Naive thymus-derived CD4-positive, alpha-beta T cell (primary cell): ENCODE data around the gene COL9A1. TPM values are rescaled to one million over a fixed set of nuclear protein-coding genes. Genes with fewer than 3 reads are reported as not detected.

Experiments
- ATAC-seq: fragments of 150-1000 bp; cut with Tn5 transposase; 2 replicates; pipeline ENCODE4 v1.10.0; 2021; ENCODE audit warnings: mild to moderate bottlenecking, moderate library complexity
- CTCF ChIA-PET: fragments of 350-600 bp; sonication (Branson Sonifier 250); formaldehyde crosslinking; loops from one replicate; lab custom pipeline; 2021; ENCODE audit warnings: antibody characterized with exemption; lab: Charles Lee
- POLR2A ChIA-PET: fragments of 350-600 bp; sonication (Branson Sonifier 250); formaldehyde crosslinking; loops from one replicate; lab custom pipeline; 2021; ENCODE audit warnings: antibody characterized with exemption, inconsistent platforms; lab: Charles Lee
- DNase-seq, 9 donors: peaks; one replicate each; pipeline versions ENCODE4 v3.0.0 to v3.0.0-alpha.2; 2020 to 2022; ENCODE audit warnings: mixed read lengths in 1 of 9
- H3K27ac ChIP-seq: one replicate; pipeline ENCODE4 v1.7.0; 2013; ENCODE audit warnings: mild to moderate bottlenecking, low read depth, low read length, moderate library complexity
- H3K27me3 ChIP-seq, 2 donors: one replicate each; pipeline ENCODE4 v1.7.0; 2013; ENCODE audit warnings: low read length in 2 of 2, mild to moderate bottlenecking in 2 of 2, moderate library complexity in 2 of 2; ENCODE audit not compliant: control insufficient read depth in 2 of 2, insufficient read depth in 2 of 2
- H3K36me3 ChIP-seq, 3 experiments: 1 replicate in 2 of 3; 2 replicates in 1 of 3; pipeline ENCODE4 v1.7.0; 2013; ENCODE audit warnings: low read length in 3 of 3, mild to moderate bottlenecking in 3 of 3, moderate library complexity in 1 of 3; ENCODE audit not compliant: insufficient read depth in 3 of 3, control insufficient read depth in 2 of 3
- H3K4me1 ChIP-seq, 2 donors: one replicate each; pipeline ENCODE4 v1.7.0; 2013; ENCODE audit warnings: low read length in 2 of 2, mild to moderate bottlenecking in 2 of 2, moderate library complexity in 1 of 2; ENCODE audit not compliant: control insufficient read depth in 2 of 2, insufficient read depth in 2 of 2
- H3K4me3 ChIP-seq: 2 replicates; pipeline ENCODE4 v1.7.0; 2013; ENCODE audit warnings: mild to moderate bottlenecking, low read length
- H3K9me3 ChIP-seq, 3 experiments: 1 replicate in 2 of 3; 2 replicates in 1 of 3; pipeline ENCODE4 v1.7.0; 2013; ENCODE audit warnings: low read length in 3 of 3; ENCODE audit not compliant: control insufficient read depth in 2 of 3
- H3K27ac Mint-ChIP-seq, 9 donors: one replicate each; pipeline ENCODE4 v1.8.0; 2020 to 2022; ENCODE audit warnings: mixed read lengths in 9 of 9, mild to moderate bottlenecking in 8 of 9, moderate library complexity in 5 of 9, inconsistent platforms in 2 of 9
- H3K27me3 Mint-ChIP-seq, 5 donors: one replicate each; pipeline ENCODE4 v1.8.0; 2021 to 2022; ENCODE audit warnings: mixed read lengths in 5 of 5, mild to moderate bottlenecking in 1 of 5
- H3K36me3 Mint-ChIP-seq, 5 donors: one replicate each; pipeline ENCODE4 v1.8.0; 2020 to 2022; ENCODE audit warnings: mixed read lengths in 5 of 5, mild to moderate bottlenecking in 3 of 5, inconsistent platforms in 1 of 5
- H3K4me1 Mint-ChIP-seq, 7 donors: one replicate each; pipeline ENCODE4 v1.8.0; 2020 to 2022; ENCODE audit warnings: mixed read lengths in 7 of 7, mild to moderate bottlenecking in 3 of 7, inconsistent platforms in 1 of 7
- H3K4me3 Mint-ChIP-seq, 10 donors: one replicate each; pipeline ENCODE4 v1.8.0; 2020 to 2022; ENCODE audit warnings: mild to moderate bottlenecking in 10 of 10, mixed read lengths in 10 of 10, moderate library complexity in 6 of 10, inconsistent platforms in 2 of 10
- H3K9me3 Mint-ChIP-seq, 11 donors: one replicate each; pipeline ENCODE4 v1.8.0; 2020 to 2022; ENCODE audit warnings: mixed read lengths in 11 of 11, mild to moderate bottlenecking in 4 of 11, inconsistent platforms in 1 of 11, moderate library complexity in 1 of 11
- intact Hi-C, 2 donors: fragments of 100-400 bp; cut with micrococcal nuclease; formaldehyde crosslinking; loops; one replicate each; pipeline ENCODE4 v1.15.1; 2023
- polyA plus RNA-seq, 2 donors: library from polyadenylated mRNA; unstranded; fragments of 300-500 nt; fragmentation: Illumina TruSeq; gene quantifications; one replicate each; pipeline ENCODE4 v1.2.3, GENCODE V29; 2021
- total RNA-seq, 6 experiments: library from RNA in 5 of 6; stranded (reverse) in 5 of 6; gene quantifications; 1 replicate in 5 of 6; 2 replicates in 1 of 6; pipeline ENCODE4 v1.2.3 and lab custom pipeline; 2021 to 2026

The COL9A1 gene
- total and polyA plus RNA-seq, 7 experiments from 2014 or later, result not detected

DNA sequence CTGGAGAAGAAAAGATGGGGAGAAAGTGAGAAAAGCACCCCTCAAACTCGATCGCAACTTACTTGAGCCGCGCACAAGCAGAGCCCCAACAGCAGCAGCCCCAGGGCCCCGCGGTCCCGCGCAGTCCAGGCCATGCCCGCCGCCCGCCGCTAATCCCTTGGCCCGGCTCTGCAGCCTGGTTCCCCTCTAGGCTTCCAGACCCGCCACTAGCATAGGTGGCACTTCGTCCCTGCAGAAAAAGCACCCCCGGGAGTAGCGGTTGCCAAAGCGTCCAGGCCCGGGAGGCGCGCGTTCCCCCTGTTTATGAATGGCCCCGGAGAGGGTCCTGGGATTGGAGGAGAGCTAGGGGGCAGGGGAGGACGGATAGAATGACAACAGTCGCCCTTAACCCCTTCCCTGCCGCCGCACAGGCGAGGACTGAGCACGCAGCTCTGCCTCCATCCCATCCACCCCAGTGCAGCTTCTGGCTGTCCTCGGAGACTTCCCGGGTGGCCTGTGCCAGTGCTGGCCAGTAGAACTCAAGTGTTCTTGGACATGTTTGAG, 19.9 kb downstream of the COL9A1 start:
- DNase-seq (no peak), ATAC-seq (peak; percentile 20)
- no peaks in the 10 kb centered on the region for H3K27me3 ChIP-seq
- Mint-ChIP-seq H3K4me1 (peaks cover 0 to 5% (median 0%) of the 10 kb centered on the region in 7 donors), H3K27me3 (peaks cover 39 to 50% (median 46%) of the 10 kb centered on the region in 5 donors), H3K9me3 (peaks cover 0 to 1% (median 0%) of the 10 kb centered on the region in 11 donors), H3K36me3 (no peaks in the 10 kb centered on the region), H3K4me3 (peak overlapping the region in 3 of 10 donors; percentile 8 to 39 (median 29)), H3K27ac (no peak overlapping the region)
- intact Hi-C loops, result no loop called here
- no peaks in the 10 kb centered on the region for H3K9me3 ChIP-seq
- CTCF ChIA-PET, result no interaction called here
- POLR2A ChIA-PET, result interaction anchor here (0.6 kb wide), 1 partner anchor 69 kb away, joined by 3 read pairs; no protein-coding TSS in a partner anchor
- H3K4me1 ChIP-seq, result no peaks in the 10 kb centered on the region
- no peak overlapping the region for H3K27ac ChIP-seq
- no peak overlapping the region for H3K4me3 ChIP-seq
- H3K36me3 ChIP-seq, result no peaks in the 10 kb centered on the region

GRCh38 chr6:70282312-70282918, 20.5 kb downstream of the COL9A1 start:
- H3K27ac Mint-ChIP-seq, result no peak overlapping the region
- Histone ChIP-seq H3K27ac (no peak overlapping the region), H3K9me3 (no peaks in the 10 kb centered on the region), H3K36me3 (no peaks in the 10 kb centered on the region), H3K27me3 (no peaks in the 10 kb centered on the region), H3K4me3 (no peak overlapping the region), H3K4me1 (no peaks in the 10 kb centered on the region)
- H3K9me3 Mint-ChIP-seq, result peaks cover 0 to 1% (median 0%) of the 10 kb centered on the region in 11 donors
- DNase-seq (no peak), ATAC-seq (no peak)
- peak overlapping the region in 1 of 10 donors; percentile 39 for H3K4me3 Mint-ChIP-seq
- ChIA-PET CTCF (no interaction called here), POLR2A (no interaction called here)
- peaks cover 43 to 56% (median 49%) of the 10 kb centered on the region in 5 donors for H3K27me3 Mint-ChIP-seq
- H3K36me3 Mint-ChIP-seq, result no peaks in the 10 kb centered on the region
- H3K4me1 Mint-ChIP-seq, result peaks cover 0 to 5% (median 0%) of the 10 kb centered on the region in 7 donors
- intact Hi-C loops, result no loop called here

DNA sequence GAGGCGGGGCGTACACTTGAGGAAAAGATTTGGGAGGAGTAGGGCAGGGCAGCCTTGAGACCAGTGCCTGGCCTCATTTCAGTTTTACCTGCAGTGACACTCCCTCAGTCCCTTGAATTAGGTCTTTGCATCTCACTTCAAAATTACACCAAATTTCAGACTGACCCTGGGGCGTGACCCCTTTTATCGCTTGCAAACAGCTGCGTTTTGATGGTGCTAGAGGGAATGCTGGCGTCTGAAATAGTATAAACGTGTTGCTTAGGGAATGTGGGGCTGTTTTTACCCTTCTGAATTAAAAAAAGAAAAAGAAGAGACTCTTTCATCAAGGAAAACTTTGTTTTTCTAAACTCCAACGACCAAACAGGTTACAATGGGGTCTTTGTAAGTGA, 21.0 kb downstream of the COL9A1 start:
- Mint-ChIP-seq H3K27me3 (peaks cover 46 to 61% (median 49%) of the 10 kb centered on the region in 5 donors), H3K27ac (no peak overlapping the region), H3K36me3 (no peaks in the 10 kb centered on the region), H3K4me3 (peak overlapping the region in 3 of 10 donors; percentile 11 to 47 (median 18)), H3K4me1 (peaks cover 0 to 5% (median 0%) of the 10 kb centered on the region in 7 donors), H3K9me3 (peaks cover 0 to 1% (median 0%) of the 10 kb centered on the region in 11 donors)
- intact Hi-C loops, result no loop called here
- Histone ChIP-seq H3K36me3 (no peaks in the 10 kb centered on the region), H3K4me3 (no peak overlapping the region), H3K27me3 (no peaks in the 10 kb centered on the region), H3K27ac (no peak overlapping the region), H3K4me1 (no peaks in the 10 kb centered on the region), H3K9me3 (no peaks in the 10 kb centered on the region)
- ATAC-seq (no peak), DNase-seq (no peak)
- ChIA-PET POLR2A (no interaction called here), CTCF (no interaction called here)

- H3K36me3 Mint-ChIP-seq, result no peaks in the 10 kb centered on the region
- H3K4me3 Mint-ChIP-seq, result no peak overlapping the region
- ChIA-PET CTCF (no interaction called here), POLR2A (no interaction called here)
- Histone ChIP-seq H3K27ac (no peak overlapping the region), H3K36me3 (no peaks in the 10 kb centered on the region), H3K27me3 (no peaks in the 10 kb centered on the region), H3K4me1 (no peaks in the 10 kb centered on the region), H3K4me3 (no peak overlapping the region), H3K9me3 (no peaks in the 10 kb centered on the region)
- H3K9me3 Mint-ChIP-seq, result peaks cover 0 to 1% (median 0%) of the 10 kb centered on the region in 11 donors
- intact Hi-C loops, result no loop called here
- peaks cover 46 to 75% (median 57%) of the 10 kb centered on the region in 5 donors for H3K27me3 Mint-ChIP-seq
- peaks cover 0 to 5% (median 0%) of the 10 kb centered on the region in 7 donors for H3K4me1 Mint-ChIP-seq
- ATAC-seq (no peak), DNase-seq (no peak)
- no peak overlapping the region for H3K27ac Mint-ChIP-seq
These were observed 22.5 kb downstream of the COL9A1 start for GRCh38 chr6:70280400-70280853.

GRCh38 chr6:70277470-70277869, 25.4 kb downstream of the COL9A1 start:
- Histone ChIP-seq H3K36me3 (no peaks in the 10 kb centered on the region), H3K4me1 (no peaks in the 10 kb centered on the region), H3K9me3 (no peaks in the 10 kb centered on the region), H3K27ac (no peak overlapping the region), H3K4me3 (no peak overlapping the region), H3K27me3 (no peaks in the 10 kb centered on the region)
- Mint-ChIP-seq H3K27ac (no peak overlapping the region), H3K9me3 (peaks cover 0 to 4% (median 0%) of the 10 kb centered on the region in 11 donors), H3K4me1 (peaks cover 0 to 5% (median 0%) of the 10 kb centered on the region in 7 donors), H3K27me3 (peaks cover 28 to 75% (median 48%) of the 10 kb centered on the region in 5 donors), H3K36me3 (no peaks in the 10 kb centered on the region), H3K4me3 (no peak overlapping the region)
- intact Hi-C loops, result no loop called here
- no peak for ATAC-seq
- POLR2A ChIA-PET, result no interaction called here
- CTCF ChIA-PET, result no interaction called here
- DNase-seq, result no peak

DNA sequence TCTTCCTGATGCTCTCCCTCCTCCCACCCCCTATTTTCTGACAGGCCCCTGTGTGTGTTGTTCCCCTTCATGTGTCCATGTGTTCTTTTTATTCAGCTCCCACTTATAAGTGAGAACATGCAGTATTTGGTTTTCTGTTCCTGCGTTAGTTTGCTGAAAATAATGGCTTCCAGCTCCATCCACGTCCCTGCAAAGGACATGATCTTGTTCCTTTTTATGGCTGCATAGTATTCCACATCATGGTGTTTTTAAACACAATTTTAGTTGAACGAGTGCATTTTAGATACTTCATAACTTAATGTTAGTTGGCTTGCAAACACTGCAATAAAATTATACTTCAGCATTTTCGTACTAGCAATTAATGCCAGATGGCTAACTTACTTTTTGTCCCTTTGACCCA, 28.5 kb downstream of the COL9A1 start:
- no peaks in the 10 kb centered on the region for H3K4me1 Mint-ChIP-seq
- CTCF ChIA-PET, result no interaction called here
- intact Hi-C loops, result no loop called here

More for the DNA sequence above, 28.5 kb downstream of the COL9A1 start:
- no peaks in the 10 kb centered on the region for H3K27me3 ChIP-seq
- H3K36me3 ChIP-seq, result no peaks in the 10 kb centered on the region
- DNase-seq, result no peak
- H3K27me3 Mint-ChIP-seq, result peaks cover 7 to 62% (median 31%) of the 10 kb centered on the region in 5 donors
- no peaks in the 10 kb centered on the region for H3K36me3 Mint-ChIP-seq
- H3K4me3 ChIP-seq, result no peak overlapping the region
- ATAC-seq, result no peak
- H3K4me1 ChIP-seq, result no peaks in the 10 kb centered on the region
- POLR2A ChIA-PET, result no interaction called here
- H3K27ac ChIP-seq, result no peak overlapping the region
- no peak overlapping the region for H3K27ac Mint-ChIP-seq
- no peak overlapping the region for H3K4me3 Mint-ChIP-seq
- H3K9me3 Mint-ChIP-seq, result peaks cover 0 to 3% (median 0%) of the 10 kb centered on the region in 11 donors
- no peaks in the 10 kb centered on the region for H3K9me3 ChIP-seq
